Gastroesophageal sphincter (tissue), 4 donors: ENCODE data around the gene SMAD3. TPM values are rescaled to one million over a fixed set of nuclear protein-coding genes. Genes with fewer than 3 reads are reported as not detected.
"Not testable (repeated sequence)": the region's sequence is repeated elsewhere in the genome, so short reads cannot be mapped to it uniquely, and the experiment has no call there.

Source experiments
- ATAC-seq: fragments of 150-250 bp; one replicate; pipeline ENCODE4 v1.9.1; 2016; ENCODE audit warnings: mild to moderate bottlenecking, moderate library complexity
- H3K27ac ChIP-seq, 4 donors: fragments of 200-600 bp; sonication (generic) in 3 of 4; 1 replicate in 3 of 4; 2 replicates in 1 of 4; pipeline ENCODE4 v1.5.1; 2016 to 2019
- H3K27me3 ChIP-seq: fragments of 200-600 bp; sonication (generic); one replicate; pipeline ENCODE4 v1.5.1; 2019
- H3K36me3 ChIP-seq, 2 donors: fragments of 200-600 bp; sonication (generic); one replicate each; pipeline ENCODE4 v1.5.1; 2019; ENCODE audit warnings: control low read depth in 1 of 2
- H3K4me1 ChIP-seq, 3 donors: fragments of 200-600 bp; sonication (generic); 1 replicate in 2 of 3; 2 replicates in 1 of 3; pipeline ENCODE4 v1.5.1; 2016 to 2019; ENCODE audit warnings: control low read depth in 2 of 3
- H3K4me3 ChIP-seq, 2 donors: fragments of 200-600 bp; sonication (generic); one replicate each; pipeline ENCODE4 v1.5.1; 2019; ENCODE audit warnings: mild to moderate bottlenecking in 1 of 2, moderate library complexity in 1 of 2
- H3K9me3 ChIP-seq, 3 donors: fragments of 200-600 bp; sonication (generic); one replicate each; pipeline ENCODE4 v1.5.1; 2017 to 2019; ENCODE audit warnings: control low read depth in 2 of 3
- EP300 ChIP-seq: sonication (generic); formaldehyde crosslinking; IDR thresholded peaks from one replicate; pipeline ENCODE4 v1.6.1; 2017; ENCODE audit warnings: antibody characterized with exemption, mild to moderate bottlenecking
- POLR2A ChIP-seq, 2 donors: fragments of 450-650 bp; IDR thresholded peaks; one replicate each; pipeline ENCODE4 v1.6.1; 2017; ENCODE audit warnings: antibody characterized with exemption in 2 of 2, mild to moderate bottlenecking in 2 of 2, moderate library complexity in 1 of 2
- POLR2AphosphoS5 ChIP-seq: sonication (generic); formaldehyde crosslinking; IDR thresholded peaks from one replicate; pipeline ENCODE4 v1.6.1; 2017; ENCODE audit warnings: antibody characterized with exemption
- WGBS, 2 donors: methylation state at CpG; one replicate each; pipeline ENCODE4 v1.1.5; 2018; ENCODE audit warnings: low coverage in 1 of 2; 5-methylcytosine and 5-hydroxymethylcytosine counted together
- total RNA-seq, 4 donors: library from RNA; depleted of rRNA; stranded (reverse); fragments of >200 nt; gene quantifications; one replicate each; pipeline ENCODE4 v1.1.0, GENCODE V29; 2016
- TF ChIP-seq, protein P1 (sequence below), 4 experiments: fragments of 200-600 bp in 2 of 4; fragments of 450-650 bp in 2 of 4; sonication (generic) in 1 of 4; IDR thresholded peaks; one replicate each; pipeline ENCODE4 v1.5.1; 2017 to 2019; ENCODE audit warnings: antibody characterized with exemption in 4 of 4, mild to moderate bottlenecking in 2 of 4, moderate library complexity in 2 of 4

The SMAD3 gene
- total RNA-seq, 4 donors from 2014 or later: 19.8 to 30.6 (median 25.9) TPM

DNA sequence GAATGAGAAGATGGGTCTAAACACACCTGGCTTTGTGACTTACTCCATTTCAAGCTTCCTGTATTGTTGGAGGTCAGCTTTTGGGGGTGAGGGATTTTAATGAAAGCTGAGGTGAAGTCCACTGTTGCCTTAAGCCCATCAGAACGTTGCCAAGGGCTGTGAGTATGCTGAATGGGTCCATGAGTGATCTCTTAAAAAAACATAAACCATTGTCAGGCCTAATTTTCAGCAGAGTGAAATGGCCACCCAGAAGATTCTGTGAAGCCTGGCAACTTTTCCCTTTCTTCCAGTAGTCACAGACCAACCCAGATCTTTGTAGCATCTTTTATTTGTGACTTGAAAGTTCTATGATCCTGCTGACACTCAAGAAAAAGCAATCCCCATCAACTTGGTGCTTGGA, 87.0 kb downstream of the SMAD3 start:
- ATAC-seq: no peak
- TF ChIP-seq EP300 (no peak), POLR2AphosphoS5 (no peak), POLR2A (IDR thresholded peaks at IDR 0.05) (no peak)
- TF ChIP-seq, protein P1, sequence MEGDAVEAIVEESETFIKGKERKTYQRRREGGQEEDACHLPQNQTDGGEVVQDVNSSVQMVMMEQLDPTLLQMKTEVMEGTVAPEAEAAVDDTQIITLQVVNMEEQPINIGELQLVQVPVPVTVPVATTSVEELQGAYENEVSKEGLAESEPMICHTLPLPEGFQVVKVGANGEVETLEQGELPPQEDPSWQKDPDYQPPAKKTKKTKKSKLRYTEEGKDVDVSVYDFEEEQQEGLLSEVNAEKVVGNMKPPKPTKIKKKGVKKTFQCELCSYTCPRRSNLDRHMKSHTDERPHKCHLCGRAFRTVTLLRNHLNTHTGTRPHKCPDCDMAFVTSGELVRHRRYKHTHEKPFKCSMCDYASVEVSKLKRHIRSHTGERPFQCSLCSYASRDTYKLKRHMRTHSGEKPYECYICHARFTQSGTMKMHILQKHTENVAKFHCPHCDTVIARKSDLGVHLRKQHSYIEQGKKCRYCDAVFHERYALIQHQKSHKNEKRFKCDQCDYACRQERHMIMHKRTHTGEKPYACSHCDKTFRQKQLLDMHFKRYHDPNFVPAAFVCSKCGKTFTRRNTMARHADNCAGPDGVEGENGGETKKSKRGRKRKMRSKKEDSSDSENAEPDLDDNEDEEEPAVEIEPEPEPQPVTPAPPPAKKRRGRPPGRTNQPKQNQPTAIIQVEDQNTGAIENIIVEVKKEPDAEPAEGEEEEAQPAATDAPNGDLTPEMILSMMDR (IDR thresholded peaks at IDR 0.05): no peak
- no peaks in the 10 kb centered on the region for H3K9me3 ChIP-seq
- 33 to 57% methylated on average over 1 of the region's 1 CpG for WGBS, 2 donors
- no peak overlapping the region for H3K4me3 ChIP-seq
- H3K27me3 ChIP-seq: no peaks in the 10 kb centered on the region
- peaks cover 4 to 40% (median 34%) of the 10 kb centered on the region in 3 donors for H3K4me1 ChIP-seq
- H3K36me3 ChIP-seq: no peaks in the 10 kb centered on the region
- H3K27ac ChIP-seq: peak overlapping the region in 1 of 4 donors; percentile 27

DNA sequence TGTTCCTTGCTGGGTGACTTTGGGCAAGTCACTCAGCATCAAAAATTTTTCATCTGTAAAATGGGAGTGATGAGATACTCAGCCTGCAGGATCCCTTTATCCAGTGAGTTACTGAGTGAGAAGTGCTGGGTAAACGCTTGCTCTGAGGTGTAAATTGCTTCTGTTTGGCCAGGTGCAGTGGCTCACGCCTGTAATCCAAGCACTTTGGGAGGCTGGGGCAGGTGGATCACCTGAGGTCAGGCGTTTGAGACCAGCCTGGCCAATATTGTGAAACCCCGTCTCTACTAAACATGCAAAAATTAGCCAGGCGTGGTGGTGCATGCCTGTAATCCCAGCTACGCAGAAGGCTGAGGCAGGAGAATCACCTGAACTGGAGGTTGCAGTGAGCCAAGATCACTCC, 87.6 kb downstream of the SMAD3 start:
- not testable (repeated sequence) for H3K27me3 ChIP-seq, H3K4me3 ChIP-seq, ATAC-seq, H3K36me3 ChIP-seq, H3K9me3 ChIP-seq
- 100% methylated on average over 1 of the region's 6 CpGs for WGBS, 2 donors
- peak overlapping the region in 1 of 4 donors; percentile 47 for H3K27ac ChIP-seq
- peaks cover 2 to 39% (median 33%) of the 10 kb centered on the region in 3 donors for H3K4me1 ChIP-seq

DNA sequence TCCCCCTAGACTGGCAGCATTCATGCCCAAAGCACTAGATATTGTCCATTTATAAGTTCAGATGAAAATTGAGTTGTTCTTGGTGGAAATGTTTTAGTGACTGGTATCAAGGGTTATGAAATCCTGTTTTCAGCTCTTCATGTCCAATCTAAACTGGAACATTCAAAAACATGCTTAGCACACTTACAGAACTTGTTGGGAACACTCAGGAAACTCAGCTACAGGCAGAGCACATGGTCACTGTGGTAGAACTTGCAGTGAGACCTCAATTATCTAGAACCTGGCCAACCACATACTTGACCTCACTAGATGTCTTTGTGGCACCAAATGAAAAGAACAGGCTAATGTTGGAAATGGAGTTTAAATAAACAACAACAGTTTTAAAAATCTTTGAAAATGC, 88.8 kb downstream of the SMAD3 start:
- H3K9me3 ChIP-seq: no peaks in the 10 kb centered on the region
- no peaks in the 10 kb centered on the region for H3K27me3 ChIP-seq
- H3K36me3 ChIP-seq: no peaks in the 10 kb centered on the region
- H3K4me1 ChIP-seq: peaks cover 2 to 33% (median 29%) of the 10 kb centered on the region in 3 donors
- TF ChIP-seq, protein P1 (IDR thresholded peaks at IDR 0.05): no peak
- no peak for TF ChIP-seq EP300
- no peak for ATAC-seq
- peak overlapping the region in 2 of 4 donors; percentile 2 to 47 for H3K27ac ChIP-seq
- no peak overlapping the region for H3K4me3 ChIP-seq

- no peaks in the 10 kb centered on the region for H3K27me3 ChIP-seq
- no peak for ATAC-seq
- TF ChIP-seq, protein P1 (IDR thresholded peaks at IDR 0.05): no peak
- TF ChIP-seq EP300: no peak
- no peak for TF ChIP-seq POLR2A (IDR thresholded peaks at IDR 0.05)
- no peak for TF ChIP-seq POLR2AphosphoS5
- peaks cover 0 to 18% (median 14%) of the 10 kb centered on the region in 3 donors for H3K4me1 ChIP-seq
- no peaks in the 10 kb centered on the region for H3K36me3 ChIP-seq
- no peak overlapping the region for H3K27ac ChIP-seq
- WGBS, 2 donors: 100% methylated on average over 1 of the region's 2 CpGs; no CpG with 5 or more reads in 1 of the 2 donors
- H3K4me3 ChIP-seq: no peak overlapping the region
- H3K9me3 ChIP-seq: no peaks in the 10 kb centered on the region
Observed at GRCh38 chr15:67156426-67156825, 91.0 kb downstream of the SMAD3 start.

DNA sequence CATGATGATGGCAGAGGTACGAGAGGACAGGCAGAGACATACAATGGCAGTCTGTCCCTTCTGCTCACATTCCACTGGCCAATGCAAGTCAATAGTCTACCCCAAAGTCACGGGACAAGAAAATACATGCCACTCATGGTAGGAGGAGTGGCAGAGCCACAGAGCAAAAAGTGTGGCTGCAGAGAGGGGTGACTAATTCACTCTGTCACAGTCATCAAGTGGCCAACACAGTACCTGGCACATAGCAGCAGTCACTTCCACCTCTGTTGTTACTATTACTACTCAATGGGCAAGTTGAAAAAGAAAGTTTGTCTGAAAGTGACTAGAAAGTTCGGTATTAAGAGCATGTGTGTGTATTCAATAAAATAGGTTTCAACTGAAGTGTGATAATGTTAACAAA, 91.4 kb downstream of the SMAD3 start:
- 70 to 94% methylated on average over 1 to 2 of the region's 3 CpGs for WGBS, 2 donors
- H3K36me3 ChIP-seq: no peaks in the 10 kb centered on the region
- no peaks in the 10 kb centered on the region for H3K9me3 ChIP-seq
- no peaks in the 10 kb centered on the region for H3K27me3 ChIP-seq
- H3K27ac ChIP-seq: no peak overlapping the region
- peaks cover 0 to 23% (median 14%) of the 10 kb centered on the region in 3 donors for H3K4me1 ChIP-seq
- no peak for ATAC-seq
- TF ChIP-seq EP300: no peak
- H3K4me3 ChIP-seq: no peak overlapping the region

- H3K36me3 ChIP-seq: no peaks in the 10 kb centered on the region
- no peak for TF ChIP-seq EP300
- TF ChIP-seq POLR2A (IDR thresholded peaks at IDR 0.05): no peak
- TF ChIP-seq, protein P1 (IDR thresholded peaks at IDR 0.05): no peak
- TF ChIP-seq POLR2AphosphoS5: no peak
- peaks cover 0 to 31% (median 14%) of the 10 kb centered on the region in 3 donors for H3K4me1 ChIP-seq
- H3K27me3 ChIP-seq: no peaks in the 10 kb centered on the region
- H3K9me3 ChIP-seq: no peaks in the 10 kb centered on the region
- peak overlapping the region in 3 of 4 donors; percentile 2 to 35 (median 28) for H3K27ac ChIP-seq
- WGBS, 2 donors: 75 to 83% methylated on average over 1 to 2 of the region's 8 CpGs
- ATAC-seq: no peak
- no peak overlapping the region for H3K4me3 ChIP-seq
Observed at GRCh38 chr15:67157521-67158252, 92.3 kb downstream of the SMAD3 start.
